HepG2 (cell line): ENCODE data around the gene AMZ1. TPM values are rescaled to one million over a fixed set of nuclear protein-coding genes. Genes with fewer than 3 reads are reported as not detected.
A peak's percentile ranks its signal among the peaks of the same experiment; 100 is the strongest.
"Not testable (repeated sequence)": the region's sequence is repeated elsewhere in the genome, so short reads cannot be mapped to it uniquely, and the experiment has no call there.

Experiments
- ATAC-seq: fragments of 200-7000 bp; cut with Tn5 transposase; 3 replicates; pipeline ENCODE4 v1.9.1; 2020; ENCODE audit warnings: mild to moderate bottlenecking, moderate library complexity
- BruUV-seq: library from RNA; stranded (reverse); fragments of 400-500 nt; replicated peaks from 2 replicates; lab custom pipeline; 2021; lab: Mats Ljungman, UMichigan
- CTCF ChIA-PET: fragments of 300-600 bp; formaldehyde crosslinking; extraction: SDS; loops from one replicate; lab custom pipeline; 2021; ENCODE audit warnings: low total read pairs, inconsistent platforms, low intra/inter-chr PET ratio; lab: Yijun Ruan, JAX
- POLR2A ChIA-PET: fragments of 350-600 bp; sonication (Branson Sonifier 250); formaldehyde crosslinking; loops from one replicate; lab custom pipeline; 2020; ENCODE audit warnings: antibody characterized with exemption, inconsistent platforms; lab: Yijun Ruan, JAX
- DNase-seq: peaks from one replicate; pipeline ENCODE4 v3.0.0-alpha.2; 2015; ENCODE audit warnings: low spot score
- FAIRE-seq: peaks from 3 replicates; lab custom pipeline; 2011; peaks lifted over from hg19 to GRCh38; lab: Jason Lieb, UNC
- H2AFZ ChIP-seq: one replicate; pipeline ENCODE4 v1.6.1; 2011; ENCODE audit warnings: low read length, inconsistent platforms
- H3K27ac ChIP-seq: fragments of 300-600 bp; 3 replicates; pipeline ENCODE4 v1.8.0; 2011; ENCODE audit warnings: mixed run types, mild to moderate bottlenecking, mixed read lengths, low read length, inconsistent platforms; ENCODE audit not compliant: insufficient read depth; ENCODE audit errors: extremely low read length
- H3K27me3 ChIP-seq, 2 experiments: fragments of 200-600 bp in 1 of 2; 2 replicates in 1 of 2; 3 replicates in 1 of 2; pipeline versions ENCODE4 v1.6.0 to v1.8.0; 2011; ENCODE audit warnings: low read length in 2 of 2, mild to moderate bottlenecking in 2 of 2, moderate library complexity in 2 of 2, inconsistent platforms in 1 of 2; ENCODE audit not compliant: insufficient read depth in 2 of 2, control insufficient read depth in 1 of 2
- H3K36me3 ChIP-seq, 2 experiments: fragments of 200-600 bp in 1 of 2; replicated peaks in 1 of 2; 2 replicates in 1 of 2; 3 replicates in 1 of 2; pipeline versions ENCODE4 v1.5.1 to v1.8.0; 2011; ENCODE audit warnings: low read length in 2 of 2, inconsistent platforms in 1 of 2; ENCODE audit not compliant: insufficient read depth in 2 of 2, control insufficient read depth in 1 of 2
- H3K4me1 ChIP-seq: 2 replicates; pipeline ENCODE4 v1.5.1; 2012; ENCODE audit warnings: low read length, inconsistent platforms; ENCODE audit not compliant: insufficient read depth
- H3K4me2 ChIP-seq: 2 replicates; pipeline ENCODE4 v1.6.0; 2011; ENCODE audit warnings: low read depth, low read length, inconsistent platforms
- H3K4me3 ChIP-seq, 3 experiments: fragments of 200-600 bp in 1 of 3; sonication (generic), shearing (Covaris generic) in 1 of 3; replicated peaks in 1 of 3; 2 replicates each; pipeline ENCODE4 v1.5.1; 2011 to 2016; ENCODE audit warnings: low read length in 3 of 3, inconsistent platforms in 2 of 3, low read depth in 2 of 3, mild to moderate bottlenecking in 2 of 3, control low read depth in 1 of 3, mixed read lengths in 1 of 3; ENCODE audit not compliant: insufficient read depth in 1 of 3
- H3K79me2 ChIP-seq: one replicate; pipeline ENCODE4 v1.6.1; 2011; ENCODE audit warnings: low read length, inconsistent platforms; ENCODE audit not compliant: insufficient read depth
- H3K9ac ChIP-seq: 2 replicates; pipeline ENCODE4 v1.6.0; 2011; ENCODE audit warnings: mild to moderate bottlenecking, low read depth, low read length, inconsistent platforms; ENCODE audit not compliant: insufficient read depth
- H3K9me3 ChIP-seq: 2 replicates; pipeline ENCODE4 v1.5.1; 2012; ENCODE audit warnings: mild to moderate bottlenecking, low read length
- H4K20me1 ChIP-seq: 2 replicates; pipeline ENCODE4 v1.6.0; 2011; ENCODE audit warnings: inconsistent platforms, mild to moderate bottlenecking, low read length, moderate library complexity; ENCODE audit not compliant: insufficient read depth
- AGO2 ChIP-seq: fragments of 200-400 bp; formaldehyde crosslinking; optimal IDR thresholded peaks from 2 replicates; pipeline ENCODE3; 2017; ENCODE audit warnings: mild to moderate bottlenecking, low read depth, low read length, moderate library complexity
- ARID5B ChIP-seq: IDR thresholded peaks from 2 replicates; pipeline ENCODE4 v1.4.0; 2020; ENCODE audit warnings: mild to moderate bottlenecking, missing genetic modification reagents
- WGBS: methylation state at CpG from one replicate; pipeline ENCODE4 v1.1.6; 2017; ENCODE audit warnings: low lambda C conversion rate; 5-methylcytosine and 5-hydroxymethylcytosine counted together
- in situ Hi-C: cut with HindIII; loops from 2 replicates; pipeline ENCODE4 v1.10.0; 2017; ENCODE audit warnings: low pct_unique_long_range_greater_than_20kb; ENCODE audit not compliant: extremely low pct_ligation_motif_present
- intact Hi-C: fragments of 100-400 bp; cut with micrococcal nuclease; formaldehyde crosslinking; loops from one replicate; pipeline ENCODE4 v1.10.0; 2022; ENCODE audit not compliant: unreplicated experiment
- polyA plus RNA-seq, 8 experiments: library from polyadenylated mRNA; depleted of rRNA in 3 of 8; stranded (reverse) in 7 of 8; unstranded in 1 of 8; fragments of >200 nt; fragmentation: Illumina TruSeq in 4 of 8; extraction: Trizol in 4 of 8; gene quantifications; 2 replicates each; pipeline versions ENCODE4 v1.2.1 to v1.2.3, GENCODE V29; 2011 to 2016; ENCODE audit warnings: low read depth in 4 of 8, missing spikeins in 1 of 8, mixed read lengths in 1 of 8; ENCODE audit not compliant: insufficient read depth in 1 of 8
- total RNA-seq, 5 experiments: library from RNA; depleted of rRNA; stranded (reverse); fragments of >200 nt; fragmentation: Illumina TruSeq; extraction: Trizol; gene quantifications; 2 replicates each; pipeline ENCODE4 v1.2.3, GENCODE V29; 2016; ENCODE audit warnings: low read depth in 1 of 5

The AMZ1 gene
- total and polyA plus RNA-seq, 2 of the 13 experiments (the other 11 are each of a cell fraction or from before 2014, with no cell fraction given) = 0.03 TPM; not detected in 1

- no peaks in the 10 kb centered on the region for H3K4me1 ChIP-seq
- ATAC-seq (no peak), DNase-seq (no peak), FAIRE-seq (no peak)
- 90% methylated on average over 16 of the region's 23 CpGs for WGBS
- H3K36me3 ChIP-seq = peaks cover 9 to 30% of the 10 kb centered on the region in 2 experiments; a peak in 4 of 5 replicates
- peak; percentile 26 for TF ChIP-seq AGO2
- TF ChIP-seq ARID5B (CRISPR knock-in tag) = no peak
- ChIA-PET CTCF (no interaction called here), POLR2A (no interaction called here)
- intact Hi-C loops (no loop called here), in situ Hi-C loops (no loop called here)
- no TSS peak for BruUV-seq
- no peak overlapping the region for H2AFZ ChIP-seq
- H4K20me1 ChIP-seq = no peaks in the 10 kb centered on the region
- no peaks in the 10 kb centered on the region for H3K79me2 ChIP-seq
- no peak overlapping the region for H3K9ac ChIP-seq
- no peak overlapping the region for H3K4me3 ChIP-seq
- H3K4me2 ChIP-seq = no peak overlapping the region
- H3K9me3 ChIP-seq = no peaks in the 10 kb centered on the region
- H3K27me3 ChIP-seq = no peaks in the 10 kb centered on the region
- H3K27ac ChIP-seq = no peak overlapping the region
Observed at GRCh38 chr7:2723138-2723850, 35.3 kb downstream of the AMZ1 start.

GRCh38 chr7:2724036-2724435 is 36.0 kb downstream of the AMZ1 start:
- BruUV-seq, H3K9ac ChIP-seq, H3K79me2 ChIP-seq, FAIRE-seq, H3K27ac ChIP-seq, in situ Hi-C loops, H4K20me1 ChIP-seq, CTCF ChIA-PET, DNase-seq, H3K4me3 ChIP-seq, H3K4me2 ChIP-seq, H3K4me1 ChIP-seq, POLR2A ChIA-PET, ATAC-seq, H3K9me3 ChIP-seq, intact Hi-C loops, H2AFZ ChIP-seq, H3K27me3 ChIP-seq: not testable (repeated sequence)
- H3K36me3 ChIP-seq = peaks cover 7 to 29% of the 10 kb centered on the region in 2 experiments; a peak in 4 of 5 replicates
- 98% methylated on average over 15 of the region's 15 CpGs for WGBS
